Thyroid gland (tissue), 4 donors: Measurements from ENCODE around the gene ACVR1.

ENCODE experiments used
- CTCF ChIP-seq, 6 experiments: fragments of 200-600 bp in 3 of 6; fragments of 450-650 bp in 3 of 6; sonication (generic) in 3 of 6; IDR thresholded peaks; one replicate each; pipeline ENCODE4 v1.5.1; 2016 to 2019; ENCODE audit warnings: antibody characterized with exemption in 6 of 6, mild to moderate bottlenecking in 2 of 6, inconsistent platforms in 1 of 6, moderate library complexity in 1 of 6
- POLR2A ChIP-seq, 2 donors: fragments of 450-650 bp; IDR thresholded peaks; one replicate each; pipeline ENCODE4 v1.6.1; 2017; ENCODE audit warnings: antibody characterized with exemption in 2 of 2, mild to moderate bottlenecking in 2 of 2, moderate library complexity in 1 of 2

GRCh38 chr2:157784169-157784822 lies 91.8 kb downstream of the ACVR1 start:
- TF ChIP-seq CTCF (IDR thresholded peaks at IDR 0.05): no peak
- TF ChIP-seq POLR2A (IDR thresholded peaks at IDR 0.05): peak in 1 of 2 donors; percentile 53
